WTC11 (cell line): Measurements from ENCODE around the gene VAV2.

Experiments used
- CREM ChIP-seq: sonication (generic); formaldehyde crosslinking; IDR thresholded peaks from 2 replicates; pipeline ENCODE4 v1.8.1; 2022; ENCODE audit warnings: mild to moderate bottlenecking, missing genetic modification reagents, moderate library complexity
- CTCF ChIP-seq: fragments of 200-600 bp; IDR thresholded peaks from 2 replicates; pipeline ENCODE4 v1.8.0; 2022; ENCODE audit warnings: antibody characterized with exemption
- E2F4 ChIP-seq: sonication (generic); formaldehyde crosslinking; IDR thresholded peaks from 2 replicates; pipeline ENCODE4 v1.8.1; 2022; ENCODE audit warnings: low read depth, mild to moderate bottlenecking, moderate library complexity, missing genetic modification reagents, borderline replicate concordance
- E2F5 ChIP-seq: sonication (generic); formaldehyde crosslinking; IDR thresholded peaks from 2 replicates; pipeline ENCODE4 v1.8.1; 2022; ENCODE audit warnings: mild to moderate bottlenecking, moderate library complexity, missing genetic modification reagents
- FOXP4 ChIP-seq: sonication (generic); formaldehyde crosslinking; IDR thresholded peaks from 2 replicates; pipeline ENCODE4 v1.8.0; 2022; ENCODE audit warnings: mild to moderate bottlenecking, missing genetic modification reagents
- MAX ChIP-seq: sonication (generic); formaldehyde crosslinking; IDR thresholded peaks from 2 replicates; pipeline ENCODE4 v1.8.0; 2022; ENCODE audit warnings: mild to moderate bottlenecking, missing genetic modification reagents
- NR1H2 ChIP-seq: sonication (generic); formaldehyde crosslinking; IDR thresholded peaks from 2 replicates; pipeline ENCODE4 v1.9.0; 2021; ENCODE audit warnings: mild to moderate bottlenecking, moderate library complexity, missing genetic modification reagents
- NR3C1 ChIP-seq: sonication (generic); formaldehyde crosslinking; conservative IDR thresholded peaks from 2 replicates; pipeline ENCODE4 v1.8.1; 2023; ENCODE audit warnings: low read depth, mild to moderate bottlenecking, missing genetic modification reagents
- SP1 ChIP-seq: sonication (generic); formaldehyde crosslinking; conservative IDR thresholded peaks from 2 replicates; pipeline ENCODE4 v1.8.1; 2022; ENCODE audit warnings: missing genetic modification reagents
- USF1 ChIP-seq: sonication (generic); formaldehyde crosslinking; IDR thresholded peaks from 2 replicates; pipeline ENCODE4 v1.8.0; 2022; ENCODE audit warnings: mild to moderate bottlenecking, missing genetic modification reagents
- ZNF232 ChIP-seq: sonication (generic); formaldehyde crosslinking; IDR thresholded peaks from 2 replicates; pipeline ENCODE4 v1.8.0; 2022; ENCODE audit warnings: mild to moderate bottlenecking, missing genetic modification reagents
- ZNF281 ChIP-seq: sonication (generic); formaldehyde crosslinking; IDR thresholded peaks from 2 replicates; pipeline ENCODE4 v1.8.0; 2023; ENCODE audit warnings: mild to moderate bottlenecking, missing genetic modification reagents

GRCh38 chr9:133850161-133850560, 142.0 kb downstream of the VAV2 start:
- TF ChIP-seq CTCF (no peak), SP1 (no peak), NR3C1 (CRISPR knock-in tag) (no peak), ZNF281 (CRISPR knock-in tag) (no peak), MAX (CRISPR knock-in tag) (no peak), USF1 (CRISPR knock-in tag) (no peak), ZNF232 (CRISPR knock-in tag) (no peak), FOXP4 (CRISPR knock-in tag) (no peak), E2F4 (CRISPR knock-in tag) (no peak), NR1H2 (CRISPR knock-in tag) (no peak), CREM (no peak), E2F5 (CRISPR knock-in tag) (no peak)
